ENCODE measurements around the gene NPR2. TPM values are rescaled to one million over a fixed set of nuclear protein-coding genes. Genes with fewer than 3 reads are reported as not detected.
A peak's percentile ranks its signal among the peaks of the same experiment; 100 is the strongest.

Gene NPR2
- total RNA-seq, 4 donors from 2014 or later: 6.7 to 29.5 (median 21.6) TPM

DNA sequence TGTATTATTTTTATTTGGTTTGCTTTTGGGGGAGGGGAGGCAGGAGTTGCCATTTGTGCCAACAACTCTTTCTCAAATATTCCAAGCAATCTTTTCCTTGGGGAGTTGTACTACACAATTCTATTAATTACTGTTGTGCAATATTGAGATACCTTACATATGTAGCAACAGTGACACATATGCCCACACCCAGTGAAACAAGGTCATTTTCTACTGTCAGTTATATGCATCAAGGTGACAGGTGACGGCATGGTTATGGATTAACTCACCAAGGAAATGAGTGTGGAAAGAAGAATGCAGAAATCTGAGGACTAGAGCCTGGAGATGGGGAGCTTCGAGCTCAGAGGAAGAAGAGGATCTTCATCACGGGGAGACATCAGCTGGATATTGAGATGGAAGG lies 19.4 kb upstream of the NPR2 start:
- Histone ChIP-seq H3K27ac (peak overlapping the region in 3 of 4 donors; percentile 38 to 82 (median 70)), H3K4me3 (no peak overlapping the region), H3K27me3 (no peaks in the 10 kb centered on the region), H3K9me3 (no peaks in the 10 kb centered on the region), H3K4me1 (peaks cover 0 to 33% (median 5%) of the 10 kb centered on the region in 4 donors), H3K36me3 (no peaks in the 10 kb centered on the region)
- no peak for TF ChIP-seq POLR2A (IDR thresholded peaks at IDR 0.05)
- TF ChIP-seq, protein P1, sequence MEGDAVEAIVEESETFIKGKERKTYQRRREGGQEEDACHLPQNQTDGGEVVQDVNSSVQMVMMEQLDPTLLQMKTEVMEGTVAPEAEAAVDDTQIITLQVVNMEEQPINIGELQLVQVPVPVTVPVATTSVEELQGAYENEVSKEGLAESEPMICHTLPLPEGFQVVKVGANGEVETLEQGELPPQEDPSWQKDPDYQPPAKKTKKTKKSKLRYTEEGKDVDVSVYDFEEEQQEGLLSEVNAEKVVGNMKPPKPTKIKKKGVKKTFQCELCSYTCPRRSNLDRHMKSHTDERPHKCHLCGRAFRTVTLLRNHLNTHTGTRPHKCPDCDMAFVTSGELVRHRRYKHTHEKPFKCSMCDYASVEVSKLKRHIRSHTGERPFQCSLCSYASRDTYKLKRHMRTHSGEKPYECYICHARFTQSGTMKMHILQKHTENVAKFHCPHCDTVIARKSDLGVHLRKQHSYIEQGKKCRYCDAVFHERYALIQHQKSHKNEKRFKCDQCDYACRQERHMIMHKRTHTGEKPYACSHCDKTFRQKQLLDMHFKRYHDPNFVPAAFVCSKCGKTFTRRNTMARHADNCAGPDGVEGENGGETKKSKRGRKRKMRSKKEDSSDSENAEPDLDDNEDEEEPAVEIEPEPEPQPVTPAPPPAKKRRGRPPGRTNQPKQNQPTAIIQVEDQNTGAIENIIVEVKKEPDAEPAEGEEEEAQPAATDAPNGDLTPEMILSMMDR (IDR thresholded peaks at IDR 0.05): no peak
- peak in 1 of 3 donors; percentile 71 for DNase-seq

DNA sequence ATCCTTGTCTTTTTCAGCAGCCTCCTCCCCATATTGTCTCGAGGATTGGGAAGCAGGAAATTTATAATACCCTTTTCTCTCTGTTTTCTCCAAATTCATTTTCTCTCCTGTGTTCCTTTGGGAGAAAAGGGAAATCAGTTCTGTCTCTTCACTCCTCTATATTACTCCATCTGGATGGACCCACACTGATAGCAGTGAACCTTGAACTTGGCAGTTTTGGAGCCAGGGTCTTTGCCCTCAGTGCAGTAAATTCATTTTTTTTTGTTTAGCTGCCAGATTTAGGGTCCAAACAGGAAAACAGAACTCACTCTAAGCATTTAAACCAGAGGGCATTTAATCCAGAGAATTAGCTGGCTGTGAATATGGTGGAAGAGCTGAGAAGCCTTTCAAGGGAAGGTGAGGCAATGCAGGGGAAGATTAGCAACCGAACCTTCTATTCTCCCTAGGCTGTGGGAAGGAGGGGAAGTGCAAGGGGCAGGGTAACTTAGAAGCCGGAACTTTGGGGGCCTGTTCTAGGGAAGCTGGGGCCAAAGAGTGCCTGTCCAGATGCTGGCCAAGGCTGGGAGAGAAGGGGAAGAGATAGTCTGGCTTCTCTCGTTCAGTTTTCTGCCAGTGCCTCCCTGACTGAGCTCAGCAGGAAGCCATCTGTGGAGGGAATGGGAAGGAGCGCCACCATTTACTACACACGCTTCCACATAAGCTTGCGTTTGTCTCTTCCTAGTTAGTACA lies 16.3 kb upstream of the NPR2 start:
- DNase-seq: no peak
- peaks cover 0 to 31% (median 5%) of the 10 kb centered on the region in 4 donors for H3K4me1 ChIP-seq
- no peak overlapping the region for H3K4me3 ChIP-seq
- no peaks in the 10 kb centered on the region for H3K9me3 ChIP-seq
- H3K36me3 ChIP-seq: no peaks in the 10 kb centered on the region
- no peak for TF ChIP-seq POLR2A (IDR thresholded peaks at IDR 0.05)
- TF ChIP-seq, protein P1 (IDR thresholded peaks at IDR 0.05): no peak
- peak overlapping the region in 1 of 4 donors; percentile 10 for H3K27ac ChIP-seq
- H3K27me3 ChIP-seq: no peaks in the 10 kb centered on the region

DNA sequence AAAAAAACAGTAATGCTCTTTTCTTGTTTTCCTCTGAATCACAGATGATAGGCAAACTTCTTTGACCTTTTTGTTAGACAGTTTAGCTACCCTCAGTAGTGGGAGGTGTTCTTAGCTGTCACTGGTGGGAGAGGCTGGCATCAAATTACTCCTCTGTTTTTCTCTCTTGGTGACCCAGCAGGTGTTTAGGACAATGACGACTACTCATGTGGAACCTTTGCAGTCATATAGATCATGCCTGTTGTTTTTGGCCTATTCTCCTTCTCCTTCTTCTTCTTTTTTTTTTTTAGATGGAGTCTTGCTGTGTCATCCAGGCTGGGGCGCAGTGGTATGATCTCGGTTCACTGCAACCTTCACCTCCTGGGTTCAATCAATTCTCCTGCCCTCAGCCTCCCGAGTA lies 15.4 kb upstream of the NPR2 start:
- no peak overlapping the region for H3K27ac ChIP-seq
- no peaks in the 10 kb centered on the region for H3K36me3 ChIP-seq
- no peak overlapping the region for H3K4me3 ChIP-seq
- TF ChIP-seq, protein P1 (IDR thresholded peaks at IDR 0.05): no peak
- no peak for TF ChIP-seq POLR2A (IDR thresholded peaks at IDR 0.05)
- no peaks in the 10 kb centered on the region for H3K9me3 ChIP-seq
- peaks cover 0 to 21% (median under 1%) of the 10 kb centered on the region in 4 donors for H3K4me1 ChIP-seq
- no peaks in the 10 kb centered on the region for H3K27me3 ChIP-seq
- no peak for DNase-seq

DNA sequence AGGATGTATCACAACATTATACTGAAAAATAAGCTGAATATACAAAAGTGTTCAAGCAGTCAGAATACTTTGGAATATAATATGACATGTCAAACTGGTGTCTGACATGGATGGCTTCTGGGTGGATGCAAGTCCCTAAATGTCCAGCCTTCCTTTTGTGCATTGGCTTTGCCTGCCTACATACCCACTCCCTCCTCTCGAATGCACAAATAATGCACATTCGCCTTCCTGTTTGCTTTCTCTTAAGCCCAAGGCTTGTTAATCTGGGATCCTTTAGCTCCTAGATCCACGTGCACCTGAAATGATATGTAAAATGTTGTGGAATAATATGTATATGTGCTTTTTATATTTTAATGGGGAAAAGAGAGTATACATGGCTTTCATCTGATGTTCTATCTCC lies 12.9 kb upstream of the NPR2 start:
- TF ChIP-seq, protein P1 (IDR thresholded peaks at IDR 0.05): no peak

DNA sequence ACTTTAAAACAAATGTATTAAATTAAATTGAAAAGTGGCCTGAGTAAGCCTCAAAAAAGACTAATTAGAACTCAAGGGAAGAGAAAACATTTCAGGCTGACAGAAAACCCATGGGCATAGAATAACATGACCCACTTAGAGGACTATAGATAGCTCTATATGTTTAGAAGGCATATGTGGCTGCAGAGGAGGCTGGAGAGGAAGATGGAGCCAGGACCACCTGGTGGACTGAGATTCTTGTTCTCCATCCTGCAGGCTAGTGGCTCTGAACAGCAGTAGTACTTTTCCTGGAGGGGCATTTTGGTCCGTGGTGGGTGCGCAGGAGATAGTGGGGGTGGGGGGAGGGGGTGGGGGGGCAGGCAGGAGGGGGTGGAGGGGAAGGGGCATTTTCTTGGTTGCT lies 10.3 kb upstream of the NPR2 start:
- Histone ChIP-seq H3K9me3 (no peaks in the 10 kb centered on the region), H3K27ac (no peak overlapping the region), H3K27me3 (no peaks in the 10 kb centered on the region), H3K4me3 (no peak overlapping the region), H3K36me3 (no peaks in the 10 kb centered on the region), H3K4me1 (no peaks in the 10 kb centered on the region)
- DNase-seq: no peak
- TF ChIP-seq, protein P1 (IDR thresholded peaks at IDR 0.05): no peak
- TF ChIP-seq POLR2A (IDR thresholded peaks at IDR 0.05): no peak

More for the DNA sequence above, 12.9 kb upstream of the NPR2 start:
- Histone ChIP-seq H3K9me3 (no peaks in the 10 kb centered on the region), H3K27me3 (no peaks in the 10 kb centered on the region), H3K4me3 (no peak overlapping the region), H3K27ac (no peak overlapping the region), H3K4me1 (no peaks in the 10 kb centered on the region), H3K36me3 (no peaks in the 10 kb centered on the region)
- DNase-seq: no peak

All from Peyer's patch (tissue), 4 donors.